Measurements from ENCODE around the gene RBL1. TPM values are rescaled to one million over a fixed set of nuclear protein-coding genes. Genes with fewer than 3 reads are reported as not detected.
"Not testable (repeated sequence)": the region's sequence is repeated elsewhere in the genome, so short reads cannot be mapped to it uniquely, and the experiment has no call there.

Gene RBL1
- total and polyA plus RNA-seq, 4 donors: 0.38 to 8.9 (median 3.7) TPM

DNA sequence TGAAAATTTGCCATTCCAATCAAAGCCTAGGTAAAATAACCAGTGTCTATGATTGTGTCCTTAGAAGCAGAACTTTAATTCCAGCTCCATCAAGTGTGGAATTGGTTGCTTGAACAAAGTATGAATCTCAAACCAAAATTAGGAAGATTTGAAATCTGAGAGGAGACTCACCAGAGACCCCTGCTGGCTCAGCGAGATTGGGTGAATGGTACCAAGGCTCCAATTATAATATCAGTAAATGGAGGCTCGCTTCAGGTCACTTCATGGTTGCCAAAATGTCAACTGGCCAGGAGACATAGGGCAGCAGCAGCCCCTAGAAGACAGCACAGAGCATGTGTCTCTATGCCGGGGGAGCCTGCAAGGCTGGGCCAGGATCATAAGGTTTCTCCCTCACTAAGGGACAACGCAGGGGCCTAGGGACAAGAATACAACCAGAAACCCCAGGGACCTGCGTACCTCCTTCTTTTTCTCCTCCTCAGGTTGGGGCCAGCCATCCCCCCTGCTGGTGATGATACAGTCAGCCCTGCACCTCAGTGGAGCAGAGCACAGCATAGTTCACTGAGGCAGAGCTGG lies 14.0 kb downstream of the RBL1 start:
- Histone ChIP-seq H3K27ac (ENCODE audit: low read depth in 1 of 2, low read length in 2 of 2) (no peak overlapping the region), H3K36me3 (ENCODE audit: control insufficient read depth in 1 of 2, insufficient read depth in 2 of 2, low read length in 1 of 2) (no peaks in the 10 kb centered on the region), H3K4me1 (ENCODE audit: control insufficient read depth in 1 of 2, insufficient read depth in 2 of 2, low read length in 2 of 2) (no peaks in the 10 kb centered on the region), H3K4me3 (ENCODE audit: low read length in 2 of 2) (no peak overlapping the region), H3K27me3 (ENCODE audit: control insufficient read depth in 1 of 2, insufficient read depth in 2 of 2, low read length in 1 of 2) (no peaks in the 10 kb centered on the region), H3K9me3 (ENCODE audit: control insufficient read depth, low read length) (no peaks in the 10 kb centered on the region)
- DNase-seq (no peak), ATAC-seq (ENCODE audit: low FRiP score) (no peak)
- intact Hi-C loops (cut with DNase I): no loop called here
- 86 to 90% methylated on average over 5 of the region's 5 CpGs for WGBS, 2 donors

GRCh38 chr20:37077009-37077408 lies 18.8 kb downstream of the RBL1 start:
- Histone ChIP-seq H3K4me3 (ENCODE audit: low read length in 2 of 2) (no peak overlapping the region), H3K27ac (ENCODE audit: low read depth in 1 of 2, low read length in 2 of 2) (no peak overlapping the region), H3K36me3 (ENCODE audit: control insufficient read depth in 1 of 2, insufficient read depth in 2 of 2, low read length in 1 of 2) (no peaks in the 10 kb centered on the region), H3K27me3 (ENCODE audit: control insufficient read depth in 1 of 2, insufficient read depth in 2 of 2, low read length in 1 of 2) (no peaks in the 10 kb centered on the region), H3K4me1 (ENCODE audit: control insufficient read depth in 1 of 2, insufficient read depth in 2 of 2, low read length in 2 of 2) (no peaks in the 10 kb centered on the region), H3K9me3 (ENCODE audit: control insufficient read depth, low read length) (no peaks in the 10 kb centered on the region)
- ATAC-seq (ENCODE audit: low FRiP score): no peak
- 95 to 97% methylated on average over 8 of the region's 8 CpGs for WGBS, 2 donors
- DNase-seq: no peak
- intact Hi-C loops (cut with DNase I): no loop called here

- Histone ChIP-seq H3K36me3 (ENCODE audit: control insufficient read depth in 1 of 2, insufficient read depth in 2 of 2, low read length in 1 of 2) (no peaks in the 10 kb centered on the region), H3K27ac (ENCODE audit: low read depth in 1 of 2, low read length in 2 of 2) (no peak overlapping the region), H3K4me3 (ENCODE audit: low read length in 2 of 2) (no peak overlapping the region), H3K4me1 (ENCODE audit: control insufficient read depth in 1 of 2, insufficient read depth in 2 of 2, low read length in 2 of 2) (no peaks in the 10 kb centered on the region), H3K9me3 (ENCODE audit: control insufficient read depth, low read length) (no peaks in the 10 kb centered on the region), H3K27me3 (ENCODE audit: control insufficient read depth in 1 of 2, insufficient read depth in 2 of 2, low read length in 1 of 2) (no peaks in the 10 kb centered on the region)
- 90 to 92% methylated on average over 3 of the region's 3 CpGs for WGBS, 2 donors
- DNase-seq (no peak), ATAC-seq (ENCODE audit: low FRiP score) (no peak)
- intact Hi-C loops (cut with DNase I): no loop called here
Observed at GRCh38 chr20:37075932-37076685, 19.7 kb downstream of the RBL1 start.

- Histone ChIP-seq H3K36me3 (ENCODE audit: control insufficient read depth in 1 of 2, insufficient read depth in 2 of 2, low read length in 1 of 2) (no peaks in the 10 kb centered on the region), H3K27me3 (ENCODE audit: control insufficient read depth in 1 of 2, insufficient read depth in 2 of 2, low read length in 1 of 2) (no peaks in the 10 kb centered on the region), H3K4me1 (ENCODE audit: control insufficient read depth in 1 of 2, insufficient read depth in 2 of 2, low read length in 2 of 2) (no peaks in the 10 kb centered on the region), H3K9me3 (ENCODE audit: control insufficient read depth, low read length) (no peaks in the 10 kb centered on the region), H3K27ac (ENCODE audit: low read depth in 1 of 2, low read length in 2 of 2) (no peak overlapping the region), H3K4me3 (ENCODE audit: low read length in 2 of 2) (no peak overlapping the region)
- DNase-seq (no peak), ATAC-seq (ENCODE audit: low FRiP score) (no peak)
- WGBS, 2 donors: 93% methylated on average over 17 of the region's 17 CpGs
- intact Hi-C loops (cut with DNase I): no loop called here
Observed at GRCh38 chr20:37072293-37073196, 23.3 kb downstream of the RBL1 start.

- ATAC-seq (ENCODE audit: low FRiP score) (no peak), DNase-seq (no peak)
- intact Hi-C loops (cut with DNase I): no loop called here
- Histone ChIP-seq H3K9me3 (ENCODE audit: control insufficient read depth, low read length) (no peaks in the 10 kb centered on the region), H3K4me3 (ENCODE audit: low read length in 2 of 2) (no peak overlapping the region), H3K36me3 (ENCODE audit: control insufficient read depth in 1 of 2, insufficient read depth in 2 of 2, low read length in 1 of 2) (no peaks in the 10 kb centered on the region), H3K27me3 (ENCODE audit: control insufficient read depth in 1 of 2, insufficient read depth in 2 of 2, low read length in 1 of 2) (no peaks in the 10 kb centered on the region), H3K4me1 (ENCODE audit: control insufficient read depth in 1 of 2, insufficient read depth in 2 of 2, low read length in 2 of 2) (no peaks in the 10 kb centered on the region), H3K27ac (ENCODE audit: low read depth in 1 of 2, low read length in 2 of 2) (no peak overlapping the region)
- WGBS, 2 donors: 65 to 70% methylated on average over 4 of the region's 4 CpGs
Observed at GRCh38 chr20:37071481-37071911, 24.3 kb downstream of the RBL1 start.

- intact Hi-C loops (cut with DNase I); H3K36me3 ChIP-seq (ENCODE audit: control insufficient read depth in 1 of 2, insufficient read depth in 2 of 2, low read length in 1 of 2); H3K4me1 ChIP-seq (ENCODE audit: control insufficient read depth in 1 of 2, insufficient read depth in 2 of 2, low read length in 2 of 2); H3K9me3 ChIP-seq (ENCODE audit: control insufficient read depth, low read length); DNase-seq; ATAC-seq (ENCODE audit: low FRiP score); H3K27me3 ChIP-seq (ENCODE audit: control insufficient read depth in 1 of 2, insufficient read depth in 2 of 2, low read length in 1 of 2); H3K27ac ChIP-seq (ENCODE audit: low read depth in 1 of 2, low read length in 2 of 2); H3K4me3 ChIP-seq (ENCODE audit: low read length in 2 of 2): not testable (repeated sequence)
- 97 to 100% methylated on average over 3 to 24 of the region's 25 CpGs for WGBS, 2 donors
Observed at GRCh38 chr20:37069563-37069962, 26.2 kb downstream of the RBL1 start.

GRCh38 chr20:37066168-37066567 lies 29.6 kb downstream of the RBL1 start:
- intact Hi-C loops (cut with DNase I): no loop called here
- H3K4me1 ChIP-seq (ENCODE audit: control insufficient read depth in 1 of 2, insufficient read depth in 2 of 2, low read length in 2 of 2): no peaks in the 10 kb centered on the region
- ATAC-seq (ENCODE audit: low FRiP score) (no peak), DNase-seq (no peak)
- no peak overlapping the region for H3K4me3 ChIP-seq (ENCODE audit: low read length in 2 of 2)
- H3K36me3 ChIP-seq (ENCODE audit: control insufficient read depth in 1 of 2, insufficient read depth in 2 of 2, low read length in 1 of 2): no peaks in the 10 kb centered on the region
- H3K9me3 ChIP-seq (ENCODE audit: control insufficient read depth, low read length): no peaks in the 10 kb centered on the region
- H3K27ac ChIP-seq (ENCODE audit: low read depth in 1 of 2, low read length in 2 of 2): no peak overlapping the region
- H3K27me3 ChIP-seq (ENCODE audit: control insufficient read depth in 1 of 2, insufficient read depth in 2 of 2, low read length in 1 of 2): no peaks in the 10 kb centered on the region
- 87 to 88% methylated on average over 2 of the region's 2 CpGs for whole genome bisulfite sequencing, 2 donors

DNA sequence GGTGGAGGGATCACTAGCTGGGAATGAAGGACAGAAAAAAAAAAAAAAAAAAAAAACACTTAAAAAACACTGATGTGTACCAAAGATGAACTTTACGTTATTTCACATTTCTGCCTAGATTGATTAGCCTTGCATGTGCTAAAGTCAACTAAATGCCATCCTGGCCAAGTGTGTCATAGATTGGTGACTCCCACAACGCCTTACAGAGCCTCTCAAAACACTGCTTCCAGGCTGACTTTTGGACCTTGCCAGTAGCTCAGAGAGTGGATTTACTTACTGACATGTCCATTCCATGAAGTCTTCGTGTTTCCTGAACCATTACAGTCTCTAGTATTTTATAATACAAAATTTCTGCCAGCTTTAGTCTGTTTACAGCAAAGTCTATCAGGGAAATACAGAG lies 40.5 kb downstream of the RBL1 start:
- intact Hi-C loops (cut with DNase I): no loop called here
- DNase-seq (no peak), ATAC-seq (ENCODE audit: low FRiP score) (no peak)
- no peak overlapping the region for H3K27ac ChIP-seq (ENCODE audit: low read depth in 1 of 2, low read length in 2 of 2)
- H3K4me1 ChIP-seq (ENCODE audit: control insufficient read depth in 1 of 2, insufficient read depth in 2 of 2, low read length in 2 of 2): no peaks in the 10 kb centered on the region
- H3K9me3 ChIP-seq (ENCODE audit: control insufficient read depth, low read length): no peaks in the 10 kb centered on the region
- no peak overlapping the region for H3K4me3 ChIP-seq (ENCODE audit: low read length in 2 of 2)
- no peaks in the 10 kb centered on the region for H3K27me3 ChIP-seq (ENCODE audit: control insufficient read depth in 1 of 2, insufficient read depth in 2 of 2, low read length in 1 of 2)
- 91 to 92% methylated on average over 3 of the region's 3 CpGs for WGBS, 2 donors
- H3K36me3 ChIP-seq (ENCODE audit: control insufficient read depth in 1 of 2, insufficient read depth in 2 of 2, low read length in 1 of 2): peaks cover 3 to 4% of the 10 kb centered on the region in 2 donors
